ENCODE data around the gene KLF3. TPM values are rescaled to one million over a fixed set of nuclear protein-coding genes. Genes with fewer than 3 reads are reported as not detected.

Gene KLF3
- total RNA-seq, 1 experiment from 2014 or later = 37.5 TPM

DNA sequence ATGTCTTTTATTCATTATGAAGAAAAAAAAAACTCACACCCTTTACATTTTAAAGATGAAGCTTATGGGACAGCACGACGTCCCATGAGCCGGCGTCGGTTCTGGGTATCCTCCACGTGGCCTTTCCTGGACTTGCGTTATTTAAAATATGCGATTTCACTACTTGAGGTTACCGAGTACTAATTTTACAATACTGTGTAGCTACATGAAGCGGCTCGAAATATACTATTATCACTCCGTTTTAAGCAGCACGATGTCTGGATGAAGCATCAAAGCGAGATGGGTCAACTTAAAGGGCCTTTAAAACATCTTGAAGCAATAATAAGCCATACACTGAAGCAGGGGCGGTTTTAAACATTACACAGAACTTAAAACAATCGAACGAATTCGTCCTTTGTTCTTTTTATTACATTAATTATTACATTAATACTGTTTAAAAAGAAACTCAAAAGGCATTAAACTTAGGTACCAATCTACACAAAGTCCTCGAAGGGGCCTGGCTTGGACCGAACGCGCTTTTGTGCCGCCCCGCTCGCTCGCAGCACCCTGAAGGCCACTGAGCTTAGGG, 1.4 kb upstream of the KLF3 start:
- H4K20me1 ChIP-seq (ENCODE audit: insufficient read depth) = no peaks in the 10 kb centered on the region
- TF ChIP-seq, protein P1, sequence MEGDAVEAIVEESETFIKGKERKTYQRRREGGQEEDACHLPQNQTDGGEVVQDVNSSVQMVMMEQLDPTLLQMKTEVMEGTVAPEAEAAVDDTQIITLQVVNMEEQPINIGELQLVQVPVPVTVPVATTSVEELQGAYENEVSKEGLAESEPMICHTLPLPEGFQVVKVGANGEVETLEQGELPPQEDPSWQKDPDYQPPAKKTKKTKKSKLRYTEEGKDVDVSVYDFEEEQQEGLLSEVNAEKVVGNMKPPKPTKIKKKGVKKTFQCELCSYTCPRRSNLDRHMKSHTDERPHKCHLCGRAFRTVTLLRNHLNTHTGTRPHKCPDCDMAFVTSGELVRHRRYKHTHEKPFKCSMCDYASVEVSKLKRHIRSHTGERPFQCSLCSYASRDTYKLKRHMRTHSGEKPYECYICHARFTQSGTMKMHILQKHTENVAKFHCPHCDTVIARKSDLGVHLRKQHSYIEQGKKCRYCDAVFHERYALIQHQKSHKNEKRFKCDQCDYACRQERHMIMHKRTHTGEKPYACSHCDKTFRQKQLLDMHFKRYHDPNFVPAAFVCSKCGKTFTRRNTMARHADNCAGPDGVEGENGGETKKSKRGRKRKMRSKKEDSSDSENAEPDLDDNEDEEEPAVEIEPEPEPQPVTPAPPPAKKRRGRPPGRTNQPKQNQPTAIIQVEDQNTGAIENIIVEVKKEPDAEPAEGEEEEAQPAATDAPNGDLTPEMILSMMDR (conservative IDR thresholded peaks at IDR 0.05) = no peak
- TF ChIP-seq EZH2 (IDR thresholded peaks at IDR 0.05; ENCODE audit: low read depth) = no peak
- peaks cover 9% of the 10 kb centered on the region; the same call in 1 of the 2 replicates for H3K36me3 ChIP-seq (ENCODE audit: low read depth)
- intact Hi-C loops (cut with micrococcal nuclease; ENCODE audit: unreplicated experiment) = loop anchor here (10.0 kb wide), 1 partner anchor 372 kb away; the partner anchor contains the start of gene TMEM156
- peak overlapping the region; percentile 78 for H2AFZ ChIP-seq
- ChIA-PET POLR2A (ENCODE audit: unreplicated experiment) (interaction anchor here (0.6 to 0.7 kb wide), 3 partner anchors 242 to 387 kb away, joined by 3 to 4 read pairs (median 3); no protein-coding TSS in a partner anchor), CTCF (interaction anchor here (0.6 to 0.7 kb wide), 2 partner anchors 66 to 336 kb away, joined by 3 read pairs; no protein-coding TSS in a partner anchor)
- no peaks in the 10 kb centered on the region for H3K9me2 ChIP-seq (ENCODE audit: insufficient read depth)
- BruUV-seq (replicated peaks) = TSS peak; percentile 70
- H3K4me2 ChIP-seq = peak overlapping the region; percentile 97
- no peaks in the 10 kb centered on the region for H3K9me3 ChIP-seq (ENCODE audit: insufficient read depth, low read depth)
- peaks cover 20% of the 10 kb centered on the region for H3K4me1 ChIP-seq (replicated peaks; ENCODE audit: insufficient read depth)
- no peaks in the 10 kb centered on the region for H3K27me3 ChIP-seq (ENCODE audit: insufficient read depth, low read depth)
- peaks cover 23% of the 10 kb centered on the region for H3F3A ChIP-seq (ENCODE audit: insufficient read depth, low read depth)
- peak overlapping the region; percentile 73 for H3K27ac ChIP-seq
- H3K4me3 ChIP-seq = peak overlapping the region; percentile 66
- H3K79me2 ChIP-seq (ENCODE audit: low read depth) = peaks cover 48% of the 10 kb centered on the region
- DNase-seq = no peak

DNA sequence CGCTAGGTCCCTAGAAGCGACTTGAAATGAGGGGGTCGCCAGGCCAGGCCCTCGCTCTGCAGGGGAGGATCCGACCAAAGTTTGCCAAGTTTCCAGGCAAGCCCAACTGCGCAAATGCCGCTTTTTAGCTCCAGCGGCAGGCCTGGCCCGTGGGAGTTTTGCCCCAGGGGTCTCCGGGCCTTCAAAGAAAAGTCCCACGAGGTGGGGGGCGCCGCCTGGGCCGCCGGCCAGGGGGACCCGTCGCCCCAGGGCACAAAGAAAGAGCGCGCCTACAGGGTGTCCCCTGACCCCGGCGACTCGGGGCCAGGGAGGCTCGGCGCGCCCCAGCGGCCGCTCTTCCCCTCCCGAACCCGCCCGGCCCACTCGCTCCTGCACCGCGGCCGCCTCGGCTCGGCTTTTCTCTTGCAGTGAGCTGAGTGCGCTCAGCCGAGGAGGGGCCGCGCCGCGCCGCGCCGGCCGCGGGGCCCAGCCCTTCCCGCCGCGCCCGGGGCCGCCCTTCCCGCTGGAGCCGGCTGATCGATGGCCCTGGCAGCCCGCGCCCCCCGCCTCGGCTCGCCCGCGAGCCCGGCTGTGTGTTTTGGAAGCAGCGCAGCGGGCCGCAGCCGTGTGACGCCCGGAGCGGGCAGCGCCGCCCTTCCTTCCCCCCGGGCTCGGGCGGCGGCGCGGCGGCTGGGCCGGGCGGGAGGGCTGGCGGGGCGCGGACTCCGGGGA, 754 bp upstream of the KLF3 start:
- H3K4me3 ChIP-seq = peak overlapping the region; percentile 66
- ChIA-PET CTCF (no interaction called here), POLR2A (ENCODE audit: unreplicated experiment) (interaction anchor here (0.6 kb wide), 3 partner anchors 341 to 388 kb away, joined by 3 to 10 read pairs (median 3); no protein-coding TSS in a partner anchor)
- TF ChIP-seq, protein P1 (conservative IDR thresholded peaks at IDR 0.05) = no peak
- TF ChIP-seq EZH2 (IDR thresholded peaks at IDR 0.05; ENCODE audit: low read depth) = no peak
- BruUV-seq (replicated peaks) = no TSS peak
- peaks cover 12% of the 10 kb centered on the region; the same call in 1 of the 2 replicates for H3K36me3 ChIP-seq (ENCODE audit: low read depth)
- H3K9me2 ChIP-seq (ENCODE audit: insufficient read depth) = no peaks in the 10 kb centered on the region
- no peaks in the 10 kb centered on the region for H3K27me3 ChIP-seq (ENCODE audit: insufficient read depth, low read depth)
- peaks cover 26% of the 10 kb centered on the region for H3K4me1 ChIP-seq (replicated peaks; ENCODE audit: insufficient read depth)
- H2AFZ ChIP-seq = peak overlapping the region; percentile 78
- no peaks in the 10 kb centered on the region for H3K9me3 ChIP-seq (ENCODE audit: insufficient read depth, low read depth)
- peaks cover 54% of the 10 kb centered on the region for H3K79me2 ChIP-seq (ENCODE audit: low read depth)
- 0 out of 2 replicates have a peak, but pooled peaks cover under 1% of the 10 kb centered on the region for H4K20me1 ChIP-seq (ENCODE audit: insufficient read depth)
- H3K4me2 ChIP-seq = peak overlapping the region; percentile 97
- peak overlapping the region; percentile 73 for H3K27ac ChIP-seq
- intact Hi-C loops (cut with micrococcal nuclease; ENCODE audit: unreplicated experiment) = loop anchor here (10.0 kb wide), 1 partner anchor 372 kb away; the partner anchor contains the start of gene TMEM156
- peaks cover 29% of the 10 kb centered on the region for H3F3A ChIP-seq (ENCODE audit: insufficient read depth, low read depth)
- DNase-seq = peak in 1 of 2 experiments; percentile 49

DNA sequence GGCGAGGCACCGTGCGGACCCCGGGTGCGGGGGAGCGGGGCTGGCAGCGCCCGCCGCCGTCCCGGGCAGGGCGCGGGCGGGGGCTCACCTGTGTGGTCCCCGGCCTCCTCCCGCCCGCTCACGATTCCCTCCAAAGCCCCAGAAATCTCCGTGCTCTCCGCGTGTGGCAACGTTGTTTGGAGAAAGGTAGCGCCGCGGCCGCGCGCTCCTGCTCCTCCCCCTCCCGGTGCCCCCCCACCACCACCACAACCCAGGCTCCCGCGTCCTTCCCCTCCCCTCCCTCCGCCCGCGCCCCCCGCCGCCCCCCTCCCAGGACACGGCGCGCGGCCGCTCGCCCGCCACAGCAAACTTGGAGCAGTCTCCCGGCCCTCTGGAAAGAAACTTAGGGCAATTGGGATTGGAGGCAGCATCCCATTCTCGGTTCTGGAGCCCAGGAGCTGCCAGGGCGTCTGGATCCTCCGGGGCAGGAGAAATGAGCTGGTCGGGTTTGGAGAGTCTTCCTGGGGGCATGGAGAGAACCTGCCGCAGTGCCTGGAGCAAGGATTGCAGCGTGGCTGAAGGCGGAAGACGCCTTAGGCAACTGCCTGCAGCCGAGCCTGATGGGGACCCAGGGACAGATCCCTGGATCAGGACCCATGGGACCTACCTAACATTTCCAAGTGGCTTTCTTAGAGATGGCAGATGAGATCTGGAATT, 855 bp downstream of the KLF3 start:
- intact Hi-C loops (cut with micrococcal nuclease; ENCODE audit: unreplicated experiment) = loop anchor here (5.0 to 10.0 kb wide), 4 partner anchors 192 to 588 kb away; partner anchors contain the start of genes TLR6 and TMEM156
- H4K20me1 ChIP-seq (ENCODE audit: insufficient read depth) = 0 out of 2 replicates have a peak, but pooled peaks cover 3% of the 10 kb centered on the region
- no peaks in the 10 kb centered on the region for H3K9me2 ChIP-seq (ENCODE audit: insufficient read depth)
- peaks cover 40% of the 10 kb centered on the region for H3F3A ChIP-seq (ENCODE audit: insufficient read depth, low read depth)
- peaks cover 70% of the 10 kb centered on the region for H3K79me2 ChIP-seq (ENCODE audit: low read depth)
- H3K4me2 ChIP-seq = peak overlapping the region; percentile 99
- H3K4me3 ChIP-seq = peak overlapping the region; percentile 72
- peak in 1 of 2 experiments; percentile 47 for DNase-seq
- BruUV-seq (replicated peaks) = no TSS peak
- H3K9me3 ChIP-seq (ENCODE audit: insufficient read depth, low read depth) = no peaks in the 10 kb centered on the region
- TF ChIP-seq, protein P1 (conservative IDR thresholded peaks at IDR 0.05) = no peak
- no peak for TF ChIP-seq EZH2 (IDR thresholded peaks at IDR 0.05; ENCODE audit: low read depth)
- peak overlapping the region; percentile 96 for H3K27ac ChIP-seq
- POLR2A ChIA-PET (ENCODE audit: unreplicated experiment) = no interaction called here
- peaks cover 42% of the 10 kb centered on the region for H3K4me1 ChIP-seq (replicated peaks; ENCODE audit: insufficient read depth)
- H3K27me3 ChIP-seq (ENCODE audit: insufficient read depth, low read depth) = no peaks in the 10 kb centered on the region
- H2AFZ ChIP-seq = no peak overlapping the region; the same call in 1 of the 2 replicates
- peaks cover 17% of the 10 kb centered on the region; the same call in 1 of the 2 replicates for H3K36me3 ChIP-seq (ENCODE audit: low read depth)
- CTCF ChIA-PET = interaction anchor here (0.6 kb wide), 2 partner anchors 11 to 176 kb away, joined by 4 to 10 read pairs; no protein-coding TSS in a partner anchor

Measured in PC-9 (cell line).